Thoracic aorta endothelial cell (primary cell): ENCODE measurements around the gene BMP15. TPM values are rescaled to one million over a fixed set of nuclear protein-coding genes. Genes with fewer than 3 reads are reported as not detected.

Experiments
- total RNA-seq: library from RNA; depleted of rRNA; stranded (reverse); fragments of >200 nt; gene quantifications from 2 replicates; pipeline ENCODE4 v1.2.3, GENCODE V29; 2012

BMP15 gene
- not detected in 2 replicates for total RNA-seq

DNA sequence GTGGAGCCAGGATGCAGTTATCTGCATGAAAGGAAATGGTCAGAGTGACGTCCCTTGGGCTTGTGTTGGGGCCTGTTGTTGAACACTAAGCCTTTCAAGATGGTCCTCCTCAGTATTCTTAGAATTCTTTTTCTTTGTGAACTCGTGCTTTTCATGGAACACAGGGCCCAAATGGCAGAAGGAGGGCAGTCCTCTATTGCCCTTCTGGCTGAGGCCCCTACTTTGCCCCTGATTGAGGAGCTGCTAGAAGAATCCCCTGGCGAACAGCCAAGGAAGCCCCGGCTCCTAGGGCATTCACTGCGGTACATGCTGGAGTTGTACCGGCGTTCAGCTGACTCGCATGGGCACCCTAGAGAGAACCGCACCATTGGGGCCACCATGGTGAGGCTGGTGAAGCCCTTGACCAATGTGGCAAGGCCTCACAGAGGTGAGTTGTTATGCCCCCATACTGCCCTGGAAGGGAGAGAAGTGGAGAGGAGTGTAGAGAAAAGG, at the start of gene BMP15:
BMP15 (plus strand) TSS at position 51 of the 492 bp plus-strand sequence; CDS start at position 100, 49 bp downstream.

Other genes with a start within 250 kb of the BMP15 start
- gene SHROOM4, start 96.5 kb upstream of the BMP15 start, total RNA-seq = 54.1 and 82.8 TPM in 2 replicates